ENCODE data around the gene SMIM8.

DNA sequence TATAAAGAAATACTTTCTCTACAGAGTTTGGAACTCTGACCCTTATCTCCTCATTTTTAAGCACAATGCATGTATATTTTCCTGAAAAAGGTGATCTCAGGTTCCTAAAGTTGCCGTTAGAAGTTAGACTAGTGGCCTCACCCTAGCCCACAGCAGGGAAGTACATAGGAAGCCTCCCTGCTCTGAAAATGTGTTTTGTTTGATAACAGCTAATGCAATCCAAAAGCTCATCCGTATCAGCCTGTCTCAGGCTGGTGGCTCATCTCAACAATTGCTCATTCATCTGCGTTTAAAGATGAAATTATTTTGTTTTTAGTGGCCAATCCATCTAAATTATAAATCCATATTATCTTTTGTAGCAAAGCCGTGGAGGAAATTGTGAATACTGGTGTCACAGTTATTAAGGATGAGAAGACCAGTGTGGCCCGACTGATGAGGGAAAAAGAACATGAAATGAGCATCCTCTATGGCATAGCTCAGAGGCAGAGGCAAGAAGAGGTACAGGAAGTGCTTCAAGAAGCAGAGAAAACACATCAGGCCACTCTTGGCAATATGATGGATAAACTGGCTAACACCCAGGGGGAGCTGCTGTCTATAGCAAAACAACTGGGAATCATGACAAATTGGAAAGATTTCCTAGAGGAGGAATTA is 42.3 kb downstream of the SMIM8 start:
- TF ChIP-seq CTCF (IDR thresholded peaks at IDR 0.05) = no peak
- TF ChIP-seq POLR2A (IDR thresholded peaks at IDR 0.05) = no peak

All from adrenal gland (tissue), 5 donors.